ENCODE measurements around the gene MYO18A.

The MYO18A gene

DNA sequence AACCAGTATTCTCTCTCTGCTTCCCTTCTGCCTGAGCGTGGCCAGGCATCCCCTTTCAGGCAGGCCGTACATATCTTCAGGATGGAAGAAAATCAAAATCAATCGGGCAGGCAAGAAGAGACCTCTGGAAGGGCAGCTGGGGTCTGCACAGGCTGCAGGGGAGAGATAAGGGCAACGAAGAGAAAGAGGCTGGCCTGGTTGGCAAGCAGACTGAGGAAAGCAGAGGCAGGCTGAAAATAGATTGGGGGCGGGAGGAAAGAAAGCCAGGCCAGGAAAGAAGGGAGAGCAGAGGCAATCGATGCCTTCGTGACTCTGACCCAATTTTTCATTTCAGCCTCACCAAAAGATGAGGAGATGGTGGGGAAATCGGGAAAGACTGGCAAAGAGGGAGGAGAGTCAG, 119.2 kb downstream of the MYO18A start:
- Histone ChIP-seq H3K4me3 (ENCODE audit: low read depth, low read length) (no peak overlapping the region), H3K36me3 (ENCODE audit: control insufficient read depth in 2 of 2, insufficient read depth in 1 of 2, low read length in 2 of 2) (no peaks in the 10 kb centered on the region), H3K9me3 (ENCODE audit: control insufficient read depth, insufficient read depth, low read depth, low read length) (no peaks in the 10 kb centered on the region), H3K27ac (ENCODE audit: extremely low read depth, low read depth, low read length) (no peak overlapping the region), H3K4me1 (ENCODE audit: control insufficient read depth, insufficient read depth, low read length) (no peaks in the 10 kb centered on the region)
- ChIA-PET CTCF (interaction anchor here (1.2 to 1.4 kb wide), 2 partner anchors 56 to 108 kb away, joined by 4 to 8 read pairs; no protein-coding TSS in a partner anchor), POLR2A (no interaction called here)
- TF ChIP-seq, protein P1, sequence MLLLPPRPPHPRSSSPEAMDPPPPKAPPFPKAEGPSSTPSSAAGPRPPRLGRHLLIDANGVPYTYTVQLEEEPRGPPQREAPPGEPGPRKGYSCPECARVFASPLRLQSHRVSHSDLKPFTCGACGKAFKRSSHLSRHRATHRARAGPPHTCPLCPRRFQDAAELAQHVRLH (tag by site-specific recombination; IDR thresholded peaks at IDR 0.05): no peak
- TF ChIP-seq ZBTB17 (tag by site-specific recombination; IDR thresholded peaks at IDR 0.05): peak; percentile 96

DNA sequence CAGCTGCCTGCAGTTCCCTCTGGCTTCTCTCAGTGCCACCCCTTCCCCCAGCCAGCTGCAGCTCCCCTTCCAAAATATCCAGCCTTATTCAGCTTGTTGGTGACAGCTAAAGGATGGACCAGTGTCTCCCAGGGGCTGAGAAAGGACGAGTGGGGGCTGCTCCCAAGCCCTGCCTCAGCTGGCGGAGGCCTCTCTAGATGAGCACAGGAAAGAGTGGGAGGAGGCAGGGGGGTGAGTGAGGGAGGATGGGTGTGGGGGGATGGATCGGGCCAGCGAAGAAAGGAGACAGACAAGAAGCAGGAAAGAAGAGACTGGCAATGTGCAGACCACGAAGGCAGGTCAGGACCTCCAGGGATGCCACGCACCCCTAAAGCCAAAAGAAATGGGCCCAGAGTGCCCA, 119.7 kb downstream of the MYO18A start:
- no peaks in the 10 kb centered on the region for H3K4me1 ChIP-seq (ENCODE audit: control insufficient read depth, insufficient read depth, low read length)
- ChIA-PET POLR2A (interaction anchor here (0.7 kb wide), 1 partner anchor 13 kb away, joined by 4 read pairs; no protein-coding TSS in a partner anchor), CTCF (interaction anchor here (0.8 to 1.1 kb wide), 2 partner anchors 13 to 60 kb away, joined by 3 to 4 read pairs; no protein-coding TSS in a partner anchor)
- H3K9me3 ChIP-seq (ENCODE audit: control insufficient read depth, insufficient read depth, low read depth, low read length): no peaks in the 10 kb centered on the region
- TF ChIP-seq EGR2 (tag by site-specific recombination; IDR thresholded peaks at IDR 0.05; ENCODE audit: low read depth): peak; percentile 93
- no peak for TF ChIP-seq GLIS2 (tag by site-specific recombination; IDR thresholded peaks at IDR 0.05)
- peak; percentile 90 for TF ChIP-seq ZFHX2 (tag by site-specific recombination; conservative IDR thresholded peaks at IDR 0.05)
- H3K36me3 ChIP-seq (ENCODE audit: control insufficient read depth in 2 of 2, insufficient read depth in 1 of 2, low read length in 2 of 2): no peaks in the 10 kb centered on the region
- H3K27ac ChIP-seq (ENCODE audit: extremely low read depth, low read depth, low read length): no peak overlapping the region
- H3K4me3 ChIP-seq (ENCODE audit: low read depth, low read length): no peak overlapping the region

DNA sequence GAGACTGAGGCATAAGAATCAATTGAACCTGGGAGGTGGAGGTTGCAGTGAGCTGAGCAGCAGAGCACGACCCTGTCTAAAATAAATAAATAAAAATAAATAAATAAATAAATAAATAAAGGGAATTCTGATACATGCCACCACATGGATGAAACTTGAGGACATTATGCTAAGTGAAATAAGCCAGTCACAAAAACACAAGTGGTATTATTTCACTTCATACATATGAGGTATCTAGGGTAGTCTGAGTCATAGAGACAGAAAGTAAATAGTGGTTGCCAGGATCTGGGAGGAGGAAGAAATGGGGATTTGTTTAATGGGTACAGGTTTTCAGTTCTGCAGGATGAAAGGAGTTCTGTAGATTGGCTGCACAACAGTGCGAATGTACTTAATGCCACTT, 120.9 kb downstream of the MYO18A start:
- H3K9me3 ChIP-seq (ENCODE audit: control insufficient read depth, insufficient read depth, low read depth, low read length): no peaks in the 10 kb centered on the region
- H3K27ac ChIP-seq (ENCODE audit: extremely low read depth, low read depth, low read length): no peak overlapping the region
- no peaks in the 10 kb centered on the region for H3K4me1 ChIP-seq (ENCODE audit: control insufficient read depth, insufficient read depth, low read length)
- ChIA-PET CTCF (interaction anchor here (0.7 to 1.2 kb wide), 3 partner anchors 59 to 511 kb away, joined by 3 to 4 read pairs (median 3); no protein-coding TSS in a partner anchor), POLR2A (interaction anchor here (0.7 to 1.0 kb wide), 2 partner anchors 24 to 58 kb away, joined by 5 to 7 read pairs; no protein-coding TSS in a partner anchor)
- H3K36me3 ChIP-seq (ENCODE audit: control insufficient read depth in 2 of 2, insufficient read depth in 1 of 2, low read length in 2 of 2): no peaks in the 10 kb centered on the region
- H3K4me3 ChIP-seq (ENCODE audit: low read depth, low read length): no peak overlapping the region
- TF ChIP-seq ZNF23 (tag by site-specific recombination; IDR thresholded peaks at IDR 0.05; ENCODE audit: borderline replicate concordance): no peak
- TF ChIP-seq EGR2 (tag by site-specific recombination; IDR thresholded peaks at IDR 0.05; ENCODE audit: low read depth): no peak
- TF ChIP-seq PRDM1 (tag by site-specific recombination; IDR thresholded peaks at IDR 0.05): peak; percentile 76
- TF ChIP-seq, protein P2, sequence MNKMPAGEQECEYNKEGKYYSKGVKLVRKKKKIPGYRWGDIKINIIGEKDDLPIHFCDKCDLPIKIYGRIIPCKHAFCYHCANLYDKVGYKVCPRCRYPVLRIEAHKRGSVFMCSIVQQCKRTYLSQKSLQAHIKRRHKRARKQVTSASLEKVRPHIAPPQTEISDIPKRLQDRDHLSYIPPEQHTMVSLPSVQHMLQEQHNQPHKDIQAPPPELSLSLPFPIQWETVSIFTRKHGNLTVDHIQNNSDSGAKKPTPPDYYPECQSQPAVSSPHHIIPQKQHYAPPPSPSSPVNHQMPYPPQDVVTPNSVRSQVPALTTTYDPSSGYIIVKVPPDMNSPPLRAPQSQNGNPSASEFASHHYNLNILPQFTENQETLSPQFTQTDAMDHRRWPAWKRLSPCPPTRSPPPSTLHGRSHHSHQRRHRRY (tag by site-specific recombination; IDR thresholded peaks at IDR 0.05): no peak
- no peak for TF ChIP-seq SALL2 (tag by site-specific recombination; IDR thresholded peaks at IDR 0.05; ENCODE audit: borderline replicate concordance)
- no peak for TF ChIP-seq ZNF747 (tag by site-specific recombination; IDR thresholded peaks at IDR 0.05)
- no peak for TF ChIP-seq ZNF48 (tag by site-specific recombination; IDR thresholded peaks at IDR 0.05)
- TF ChIP-seq ZNF404 (tag by site-specific recombination; IDR thresholded peaks at IDR 0.05): no peak
- no peak for TF ChIP-seq ZNF2 (tag by site-specific recombination; IDR thresholded peaks at IDR 0.05)
- no peak for TF ChIP-seq WT1 (tag by site-specific recombination; IDR thresholded peaks at IDR 0.05)
- TF ChIP-seq ZNF629 (tag by site-specific recombination; IDR thresholded peaks at IDR 0.05): peak; percentile 52
- TF ChIP-seq ZNF571 (tag by site-specific recombination; IDR thresholded peaks at IDR 0.05): no peak
- no peak for TF ChIP-seq ZNF132 (tag by site-specific recombination; IDR thresholded peaks at IDR 0.05; ENCODE audit: borderline replicate concordance)
- TF ChIP-seq, protein P3, sequence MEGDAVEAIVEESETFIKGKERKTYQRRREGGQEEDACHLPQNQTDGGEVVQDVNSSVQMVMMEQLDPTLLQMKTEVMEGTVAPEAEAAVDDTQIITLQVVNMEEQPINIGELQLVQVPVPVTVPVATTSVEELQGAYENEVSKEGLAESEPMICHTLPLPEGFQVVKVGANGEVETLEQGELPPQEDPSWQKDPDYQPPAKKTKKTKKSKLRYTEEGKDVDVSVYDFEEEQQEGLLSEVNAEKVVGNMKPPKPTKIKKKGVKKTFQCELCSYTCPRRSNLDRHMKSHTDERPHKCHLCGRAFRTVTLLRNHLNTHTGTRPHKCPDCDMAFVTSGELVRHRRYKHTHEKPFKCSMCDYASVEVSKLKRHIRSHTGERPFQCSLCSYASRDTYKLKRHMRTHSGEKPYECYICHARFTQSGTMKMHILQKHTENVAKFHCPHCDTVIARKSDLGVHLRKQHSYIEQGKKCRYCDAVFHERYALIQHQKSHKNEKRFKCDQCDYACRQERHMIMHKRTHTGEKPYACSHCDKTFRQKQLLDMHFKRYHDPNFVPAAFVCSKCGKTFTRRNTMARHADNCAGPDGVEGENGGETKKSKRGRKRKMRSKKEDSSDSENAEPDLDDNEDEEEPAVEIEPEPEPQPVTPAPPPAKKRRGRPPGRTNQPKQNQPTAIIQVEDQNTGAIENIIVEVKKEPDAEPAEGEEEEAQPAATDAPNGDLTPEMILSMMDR (tag by site-specific recombination; IDR thresholded peaks at IDR 0.05): no peak
- no peak for TF ChIP-seq TCF7L2 (IDR thresholded peaks at IDR 0.05; ENCODE audit: borderline replicate concordance, low read depth, low read length)
- peak; percentile 30; the same call in 1 of the 2 replicates for TF ChIP-seq ZNF140 (tag by site-specific recombination; IDR thresholded peaks at IDR 0.05)
- TF ChIP-seq, protein P4, sequence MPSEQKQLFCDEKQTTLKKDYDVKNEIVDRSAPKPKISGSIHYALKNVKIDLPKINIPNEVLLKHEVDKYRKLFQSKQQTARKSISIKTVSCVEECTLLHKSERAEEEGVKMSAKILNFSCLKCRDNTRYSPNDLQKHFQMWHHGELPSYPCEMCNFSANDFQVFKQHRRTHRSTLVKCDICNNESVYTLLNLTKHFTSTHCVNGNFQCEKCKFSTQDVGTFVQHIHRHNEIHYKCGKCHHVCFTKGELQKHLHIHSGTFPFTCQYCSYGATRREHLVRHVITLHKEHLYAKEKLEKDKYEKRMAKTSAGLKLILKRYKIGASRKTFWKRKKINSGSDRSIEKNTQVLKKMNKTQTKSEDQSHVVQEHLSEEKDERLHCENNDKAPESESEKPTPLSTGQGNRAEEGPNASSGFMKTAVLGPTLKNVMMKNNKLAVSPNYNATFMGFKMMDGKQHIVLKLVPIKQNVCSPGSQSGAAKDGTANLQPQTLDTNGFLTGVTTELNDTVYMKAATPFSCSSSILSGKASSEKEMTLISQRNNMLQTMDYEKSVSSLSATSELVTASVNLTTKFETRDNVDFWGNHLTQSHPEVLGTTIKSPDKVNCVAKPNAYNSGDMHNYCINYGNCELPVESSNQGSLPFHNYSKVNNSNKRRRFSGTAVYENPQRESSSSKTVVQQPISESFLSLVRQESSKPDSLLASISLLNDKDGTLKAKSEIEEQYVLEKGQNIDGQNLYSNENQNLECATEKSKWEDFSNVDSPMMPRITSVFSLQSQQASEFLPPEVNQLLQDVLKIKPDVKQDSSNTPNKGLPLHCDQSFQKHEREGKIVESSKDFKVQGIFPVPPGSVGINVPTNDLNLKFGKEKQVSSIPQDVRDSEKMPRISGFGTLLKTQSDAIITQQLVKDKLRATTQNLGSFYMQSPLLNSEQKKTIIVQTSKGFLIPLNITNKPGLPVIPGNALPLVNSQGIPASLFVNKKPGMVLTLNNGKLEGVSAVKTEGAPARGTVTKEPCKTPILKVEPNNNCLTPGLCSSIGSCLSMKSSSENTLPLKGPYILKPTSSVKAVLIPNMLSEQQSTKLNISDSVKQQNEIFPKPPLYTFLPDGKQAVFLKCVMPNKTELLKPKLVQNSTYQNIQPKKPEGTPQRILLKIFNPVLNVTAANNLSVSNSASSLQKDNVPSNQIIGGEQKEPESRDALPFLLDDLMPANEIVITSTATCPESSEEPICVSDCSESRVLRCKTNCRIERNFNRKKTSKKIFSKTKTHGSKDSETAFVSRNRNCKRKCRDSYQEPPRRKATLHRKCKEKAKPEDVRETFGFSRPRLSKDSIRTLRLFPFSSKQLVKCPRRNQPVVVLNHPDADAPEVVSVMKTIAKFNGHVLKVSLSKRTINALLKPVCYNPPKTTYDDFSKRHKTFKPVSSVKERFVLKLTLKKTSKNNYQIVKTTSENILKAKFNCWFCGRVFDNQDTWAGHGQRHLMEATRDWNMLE (tag by site-specific recombination; conservative IDR thresholded peaks at IDR 0.05; ENCODE audit: low read depth): peak; percentile 80
- peak; percentile 47; the same call in 1 of the 2 replicates for TF ChIP-seq ZBTB8A (tag by site-specific recombination; IDR thresholded peaks at IDR 0.05)
- TF ChIP-seq GLIS1 (tag by site-specific recombination; IDR thresholded peaks at IDR 0.05): no peak
- TF ChIP-seq ZSCAN23 (tag by site-specific recombination; IDR thresholded peaks at IDR 0.05): no peak
- no peak for TF ChIP-seq ZNF707 (tag by site-specific recombination; IDR thresholded peaks at IDR 0.05)

All from HEK293 (cell line).